HTR-8/SVneo (cell line): ENCODE measurements around the gene GATAD2B.

Source experiments
- DNase-seq: peaks from one replicate; pipeline ENCODE4 v3.0.0; 2011; ENCODE audit warnings: low spot score, mixed read lengths; ENCODE audit not compliant: insufficient read length
- FAIRE-seq: peaks from 2 replicates; lab custom pipeline; 2011; peaks lifted over from hg19 to GRCh38; lab: Jason Lieb, UNC

GATAD2B gene

GRCh38 chr1:153953859-153954365 lies 31.1 kb upstream of the GATAD2B start:
- DNase-seq (no peak), FAIRE-seq (no peak)

- no peak for DNase-seq
- no peak for FAIRE-seq
These were observed 29.0 kb upstream of the GATAD2B start for GRCh38 chr1:153951801-153952200.

- DNase-seq (no peak), FAIRE-seq (no peak)
These were observed 28.4 kb upstream of the GATAD2B start for GRCh38 chr1:153951183-153951582.

- DNase-seq (peak; percentile 89), FAIRE-seq (no peak)
These were observed 24.0 kb upstream of the GATAD2B start, which contains the start of gene DENND4B for GRCh38 chr1:153946622-153947241. TSS of gene DENND4B (minus strand) at chr1:153946718. CDS start at chr1:153944374, 2,344 bp downstream.

- peak; percentile 46 for FAIRE-seq
These were observed 23.2 kb upstream of the GATAD2B start for GRCh38 chr1:153945795-153946621.

GRCh38 chr1:153945131-153945794 lies 22.5 kb upstream of the GATAD2B start:
- no peak for DNase-seq

More at GRCh38 chr1:153945795-153946621, 23.2 kb upstream of the GATAD2B start:
- no peak for DNase-seq

GRCh38 chr1:153944827-153945117 lies 22.0 kb upstream of the GATAD2B start:
- DNase-seq (no peak), FAIRE-seq (no peak)

More at GRCh38 chr1:153945131-153945794, 22.5 kb upstream of the GATAD2B start:
- FAIRE-seq, result no peak

GRCh38 chr1:153944005-153944826 lies 21.4 kb upstream of the GATAD2B start:
- FAIRE-seq, result no peak
- no peak for DNase-seq

GRCh38 chr1:153942766-153943549 lies 20.2 kb upstream of the GATAD2B start:
- DNase-seq (no peak), FAIRE-seq (no peak)

- no peak for FAIRE-seq
- no peak for DNase-seq
These were observed 19.3 kb upstream of the GATAD2B start for GRCh38 chr1:153941826-153942725.

GRCh38 chr1:153940756-153941155 lies 18.0 kb upstream of the GATAD2B start:
- no peak for DNase-seq
- FAIRE-seq, result no peak

GRCh38 chr1:153939476-153939875 lies 16.7 kb upstream of the GATAD2B start:
- FAIRE-seq (no peak), DNase-seq (no peak)

GRCh38 chr1:153938996-153939395 lies 16.2 kb upstream of the GATAD2B start:
- FAIRE-seq, result no peak
- DNase-seq, result no peak

- DNase-seq, result no peak
- FAIRE-seq, result no peak
These were observed 14.6 kb upstream of the GATAD2B start for GRCh38 chr1:153937331-153937730.

- DNase-seq, result no peak
- no peak for FAIRE-seq
These were observed 13.4 kb upstream of the GATAD2B start for GRCh38 chr1:153936011-153936802.

GRCh38 chr1:153934746-153935145 lies 12.0 kb upstream of the GATAD2B start:
- FAIRE-seq (no peak), DNase-seq (no peak)

GRCh38 chr1:153933955-153934354 lies 11.2 kb upstream of the GATAD2B start:
- FAIRE-seq (no peak), DNase-seq (no peak)

GRCh38 chr1:153933430-153933829 lies 10.7 kb upstream of the GATAD2B start:
- DNase-seq (no peak), FAIRE-seq (no peak)
